Hepatocyte (in vitro differentiated cells): ENCODE measurements around the gene EIF6. TPM values are rescaled to one million over a fixed set of nuclear protein-coding genes. Genes with fewer than 3 reads are reported as not detected.
A peak's percentile ranks its signal among the peaks of the same experiment; 100 is the strongest.

Experiments
- DNase-seq: peaks from one replicate; pipeline ENCODE4 v3.0.0-alpha.2; 2016; ENCODE audit warnings: low spot score
- H2AFZ ChIP-seq: fragments of 200-600 bp; sonication (generic); 2 replicates; pipeline ENCODE4 v1.6.0; 2016; ENCODE audit warnings: antibody characterized with exemption, mild to moderate bottlenecking
- H3K27ac ChIP-seq: fragments of 200-600 bp; sonication (generic); 2 replicates; pipeline ENCODE4 v1.5.1; 2016; ENCODE audit warnings: mild to moderate bottlenecking
- H3K27me3 ChIP-seq: fragments of 200-600 bp; sonication (generic); 2 replicates; pipeline ENCODE4 v1.6.1; 2016
- H3K36me3 ChIP-seq: fragments of 200-600 bp; sonication (generic); replicated peaks from 2 replicates; pipeline ENCODE4 v1.5.1; 2016; ENCODE audit warnings: low read depth; ENCODE audit not compliant: insufficient read depth
- H3K4me1 ChIP-seq: fragments of 200-600 bp; sonication (generic); 2 replicates; pipeline ENCODE4 v1.5.1; 2016; ENCODE audit warnings: mild to moderate bottlenecking, moderate library complexity; ENCODE audit not compliant: insufficient read depth
- H3K4me2 ChIP-seq: fragments of 200-600 bp; sonication (generic); 2 replicates; pipeline ENCODE4 v1.6.0; 2016
- H3K4me3 ChIP-seq: fragments of 200-600 bp; sonication (generic); 2 replicates; pipeline ENCODE4 v1.5.1; 2016; ENCODE audit warnings: mild to moderate bottlenecking
- H3K79me2 ChIP-seq: fragments of 200-600 bp; sonication (generic); 2 replicates; pipeline ENCODE4 v1.6.0; 2017; ENCODE audit warnings: mild to moderate bottlenecking
- H3K9me2 ChIP-seq: fragments of 200-600 bp; sonication (generic); replicated peaks from 2 replicates; pipeline ENCODE4 v1.6.0; 2017; ENCODE audit warnings: mild to moderate bottlenecking; ENCODE audit not compliant: insufficient read depth
- H3K9me3 ChIP-seq: fragments of 200-600 bp; sonication (generic); 2 replicates; pipeline ENCODE4 v1.5.1; 2016; ENCODE audit warnings: low read depth, mild to moderate bottlenecking
- H4K20me1 ChIP-seq: fragments of 200-600 bp; sonication (generic); 2 replicates; pipeline ENCODE4 v1.6.0; 2016; ENCODE audit warnings: mild to moderate bottlenecking; ENCODE audit not compliant: insufficient read depth, poor library complexity, severe bottlenecking
- EZH2 ChIP-seq: fragments of 200-600 bp; sonication (generic); IDR thresholded peaks from 2 replicates; pipeline ENCODE4 v1.6.1; 2016; ENCODE audit warnings: antibody characterized with exemption, mild to moderate bottlenecking, borderline replicate concordance
- EZH2phosphoT487 ChIP-seq: fragments of 200-600 bp; sonication (generic); IDR thresholded peaks from one replicate; pipeline ENCODE4 v1.6.1; 2018; ENCODE audit warnings: antibody characterized with exemption, mild to moderate bottlenecking, low read depth, moderate library complexity; ENCODE audit not compliant: unreplicated experiment, severe bottlenecking
- WGBS: methylation state at CpG from one replicate; pipeline ENCODE4 v1.1.6; 2016; ENCODE audit warnings: low lambda C conversion rate; ENCODE audit errors: missing lambda C conversion rate; 5-methylcytosine and 5-hydroxymethylcytosine counted together
- polyA plus RNA-seq: library from polyadenylated mRNA; unstranded; fragments of >200 nt; fragmentation: Nextera tagmentation; extraction: Ambion mirVana; gene quantifications from 2 replicates; pipeline ENCODE4 v1.2.1, GENCODE V29; 2016
- total RNA-seq: library from RNA; depleted of rRNA; stranded (reverse); fragments of >200 nt; gene quantifications from 2 replicates; pipeline ENCODE4 v1.2.3, GENCODE V29; 2014
- TF ChIP-seq, protein P1 (sequence below): fragments of 200-600 bp; sonication (generic); IDR thresholded peaks from 2 replicates; pipeline ENCODE4 v1.5.1; 2016; ENCODE audit warnings: antibody characterized with exemption, mild to moderate bottlenecking; ENCODE audit not compliant: poor library complexity

Gene EIF6
- total and polyA plus RNA-seq, 2 experiments from 2014 or later, result 112 to 230 TPM

DNA sequence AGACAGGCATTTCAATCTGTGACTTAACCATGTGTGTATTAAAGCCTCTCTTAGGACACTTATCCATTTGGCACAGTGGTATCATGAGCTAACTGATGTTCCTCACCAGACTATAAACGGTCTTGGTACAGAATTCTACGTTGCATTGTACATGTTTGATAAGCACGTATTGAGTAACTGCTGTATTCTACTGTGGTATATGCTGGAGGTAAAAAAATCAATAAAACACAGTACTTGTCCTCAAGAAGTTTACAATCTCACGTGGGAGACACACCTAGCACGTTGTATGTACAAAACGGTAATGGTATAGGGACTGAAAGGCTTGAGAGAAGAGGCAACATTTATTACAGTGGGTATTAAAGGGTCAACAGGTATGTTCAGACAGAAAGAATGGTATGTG, 40.8 kb upstream of the EIF6 start:
- H3K4me2 ChIP-seq, result no peak overlapping the region
- H4K20me1 ChIP-seq, result no peaks in the 10 kb centered on the region
- TF ChIP-seq EZH2phosphoT487, result no peak
- TF ChIP-seq, protein P1, sequence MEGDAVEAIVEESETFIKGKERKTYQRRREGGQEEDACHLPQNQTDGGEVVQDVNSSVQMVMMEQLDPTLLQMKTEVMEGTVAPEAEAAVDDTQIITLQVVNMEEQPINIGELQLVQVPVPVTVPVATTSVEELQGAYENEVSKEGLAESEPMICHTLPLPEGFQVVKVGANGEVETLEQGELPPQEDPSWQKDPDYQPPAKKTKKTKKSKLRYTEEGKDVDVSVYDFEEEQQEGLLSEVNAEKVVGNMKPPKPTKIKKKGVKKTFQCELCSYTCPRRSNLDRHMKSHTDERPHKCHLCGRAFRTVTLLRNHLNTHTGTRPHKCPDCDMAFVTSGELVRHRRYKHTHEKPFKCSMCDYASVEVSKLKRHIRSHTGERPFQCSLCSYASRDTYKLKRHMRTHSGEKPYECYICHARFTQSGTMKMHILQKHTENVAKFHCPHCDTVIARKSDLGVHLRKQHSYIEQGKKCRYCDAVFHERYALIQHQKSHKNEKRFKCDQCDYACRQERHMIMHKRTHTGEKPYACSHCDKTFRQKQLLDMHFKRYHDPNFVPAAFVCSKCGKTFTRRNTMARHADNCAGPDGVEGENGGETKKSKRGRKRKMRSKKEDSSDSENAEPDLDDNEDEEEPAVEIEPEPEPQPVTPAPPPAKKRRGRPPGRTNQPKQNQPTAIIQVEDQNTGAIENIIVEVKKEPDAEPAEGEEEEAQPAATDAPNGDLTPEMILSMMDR, result no peak
- no peak for TF ChIP-seq EZH2
- H3K79me2 ChIP-seq, result no peaks in the 10 kb centered on the region
- 72% methylated on average over 6 of the region's 6 CpGs for WGBS
- no peak overlapping the region for H3K4me3 ChIP-seq
- no peaks in the 10 kb centered on the region for H3K36me3 ChIP-seq
- no peaks in the 10 kb centered on the region for H3K27me3 ChIP-seq
- peaks cover 45% of the 10 kb centered on the region for H3K4me1 ChIP-seq
- peak overlapping the region; percentile 95 for H3K27ac ChIP-seq
- DNase-seq, result no peak
- no peaks in the 10 kb centered on the region for H3K9me2 ChIP-seq
- no peak overlapping the region for H2AFZ ChIP-seq
- no peaks in the 10 kb centered on the region for H3K9me3 ChIP-seq

DNA sequence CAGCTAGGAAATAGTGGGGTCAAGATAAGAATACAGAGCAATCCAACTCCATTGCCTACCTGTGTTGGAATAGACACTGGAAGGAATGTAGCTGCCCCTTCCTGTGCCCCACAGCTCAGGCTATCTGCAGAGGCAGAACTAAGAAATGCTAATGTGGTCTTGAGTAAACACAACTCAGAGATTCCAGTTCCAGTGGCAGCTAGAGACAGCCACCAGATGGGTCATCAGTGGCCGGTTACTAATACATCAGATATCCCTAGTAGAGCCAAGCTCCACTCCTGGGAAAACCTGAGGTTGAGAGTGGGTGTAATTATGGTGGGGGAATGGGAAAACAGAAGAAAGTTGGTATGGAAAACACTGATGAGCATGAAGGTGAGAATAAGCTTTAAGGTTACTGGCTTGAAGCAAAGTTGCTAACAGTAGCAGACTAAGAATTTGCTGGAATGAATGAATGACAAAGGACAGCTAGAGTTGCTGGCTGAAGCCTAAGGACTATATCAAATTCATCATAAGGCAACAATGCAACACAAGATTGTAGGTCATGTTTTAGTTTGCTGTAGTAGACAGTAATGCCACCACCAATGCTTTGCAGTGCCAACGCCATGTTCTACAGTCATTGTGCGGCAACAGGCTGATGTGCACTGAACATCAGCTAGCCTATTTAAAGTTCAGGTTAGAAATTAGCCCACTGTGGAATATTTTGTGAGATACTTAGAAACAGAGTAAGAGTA, 36.0 kb upstream of the EIF6 start:
- TF ChIP-seq, protein P1, result no peak
- TF ChIP-seq EZH2phosphoT487 (no peak), EZH2 (no peak)
- Histone ChIP-seq H3K79me2 (no peaks in the 10 kb centered on the region), H4K20me1 (no peaks in the 10 kb centered on the region), H3K27me3 (no peaks in the 10 kb centered on the region), H3K4me1 (peaks cover 42% of the 10 kb centered on the region), H3K9me3 (no peaks in the 10 kb centered on the region), H3K27ac (peak overlapping the region; percentile 95), H3K36me3 (no peaks in the 10 kb centered on the region), H3K9me2 (no peaks in the 10 kb centered on the region), H3K4me2 (peak overlapping the region; percentile 47), H2AFZ (no peak overlapping the region), H3K4me3 (no peak overlapping the region)
- DNase-seq, result peak; percentile 68
- 66% methylated on average over 3 of the region's 3 CpGs for WGBS

DNA sequence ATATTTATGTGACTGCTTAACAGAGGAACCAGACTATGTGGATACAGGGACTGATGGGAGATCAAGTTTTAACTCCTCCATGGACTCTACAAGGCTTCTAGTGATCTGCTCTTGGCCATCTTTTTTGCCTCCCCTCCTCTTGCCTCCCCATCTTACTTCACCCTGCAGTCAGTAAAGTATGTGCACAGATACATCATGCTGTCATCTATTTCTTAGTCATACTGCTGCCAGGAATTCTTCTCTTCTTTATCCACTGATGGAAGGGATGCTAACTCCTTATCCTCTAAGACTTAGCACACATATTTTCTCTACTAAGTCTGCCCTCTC, 35.3 kb upstream of the EIF6 start:
- H3K4me2 ChIP-seq, result peak overlapping the region; percentile 47

More for the DNA sequence above, 35.3 kb upstream of the EIF6 start:
- H3K27me3 ChIP-seq, result no peaks in the 10 kb centered on the region
- H3K27ac ChIP-seq, result peak overlapping the region; percentile 95
- H3K9me2 ChIP-seq, result no peaks in the 10 kb centered on the region
- no peaks in the 10 kb centered on the region for H4K20me1 ChIP-seq
- H3K79me2 ChIP-seq, result no peaks in the 10 kb centered on the region
- H3K4me3 ChIP-seq, result no peak overlapping the region
- no peaks in the 10 kb centered on the region for H3K9me3 ChIP-seq
- H2AFZ ChIP-seq, result no peak overlapping the region
- DNase-seq, result no peak
- TF ChIP-seq, protein P1, result no peak
- TF ChIP-seq EZH2 (no peak), EZH2phosphoT487 (no peak)
- peaks cover 38% of the 10 kb centered on the region for H3K4me1 ChIP-seq
- H3K36me3 ChIP-seq, result no peaks in the 10 kb centered on the region
